HCT116 (cell line): Measurements from ENCODE around the gene SPTLC1. TPM values are rescaled to one million over a fixed set of nuclear protein-coding genes. Genes with fewer than 3 reads are reported as not detected.
A peak's percentile ranks its signal among the peaks of the same experiment; 100 is the strongest.

Experiments
- ATAC-seq: fragments of 200-7000 bp; cut with Tn5 transposase; 2 replicates; pipeline ENCODE4 v1.9.1; 2020; ENCODE audit warnings: mild to moderate bottlenecking, moderate library complexity
- BruUV-seq: library from RNA; stranded (reverse); fragments of 400-500 nt; replicated peaks from 2 replicates; lab custom pipeline; 2021; lab: Mats Ljungman, UMichigan
- CTCF ChIA-PET: fragments of 300-600 bp; sonication (Branson Sonifier 250); formaldehyde crosslinking; loops from one replicate; lab custom pipeline; 2021; ENCODE audit warnings: antibody characterized with exemption; lab: Charles Lee
- POLR2A ChIA-PET: fragments of 300-600, 350-600 bp; sonication (Branson Sonifier 250); formaldehyde crosslinking; loops from one replicate; lab custom pipeline; 2021; ENCODE audit warnings: antibody characterized with exemption; lab: Charles Lee
- RAD21 ChIA-PET, 2 experiments: fragments of 300-600 bp; sonication (Branson Sonifier 250); formaldehyde crosslinking; loops; one replicate each; lab custom pipeline; 2023; ENCODE audit warnings: low total read pairs in 2 of 2; ENCODE audit not compliant: uncharacterized antibody in 2 of 2, unreplicated experiment in 2 of 2, low non-redundant PET in 1 of 2; lab: Charles Lee
- DNase-seq: peaks from one replicate; pipeline ENCODE4 v3.0.0-alpha.2; 2010; ENCODE audit warnings: low read depth, low spot score
- H2AFZ ChIP-seq: fragments of 200-600 bp; shearing (Covaris generic), sonication (generic); 2 replicates; pipeline ENCODE4 v1.6.1; 2017; ENCODE audit warnings: low read depth, mixed run types, mixed read lengths, antibody characterized with exemption, low read length; ENCODE audit not compliant: poor library complexity, severe bottlenecking
- H3K27ac ChIP-seq: 2 replicates; pipeline ENCODE4 v1.5.1; 2012; ENCODE audit warnings: low read depth, low read length
- H3K27me3 ChIP-seq: fragments of 200-600 bp; sonication (generic); 2 replicates; pipeline ENCODE4 v1.6.1; 2016; ENCODE audit warnings: mixed run types, low read length, mixed read lengths; ENCODE audit not compliant: insufficient read depth
- H3K36me3 ChIP-seq, 2 experiments: fragments of 200-500 bp in 1 of 2; fragments of 200-600 bp in 1 of 2; sonication (Bioruptor generic) in 1 of 2; sonication (generic) in 1 of 2; 2 replicates each; pipeline versions ENCODE4 v1.5.1 to v1.6.1; 2014 to 2016; ENCODE audit warnings: low read length in 2 of 2, inconsistent platforms in 1 of 2, mixed read lengths in 1 of 2, mixed run types in 1 of 2; ENCODE audit not compliant: insufficient read depth in 2 of 2, control insufficient read depth in 1 of 2
- H3K4me1 ChIP-seq, 2 experiments: fragments of 200-600 bp in 1 of 2; sonication (generic) in 1 of 2; 2 replicates each; pipeline versions ENCODE4 v1.5.1 to v1.6.1; 2012 to 2017; ENCODE audit warnings: low read length in 2 of 2, inconsistent platforms in 1 of 2, mild to moderate bottlenecking in 1 of 2, mixed read lengths in 1 of 2, mixed run types in 1 of 2, moderate library complexity in 1 of 2; ENCODE audit not compliant: insufficient read depth in 2 of 2, control insufficient read depth in 1 of 2
- H3K4me2 ChIP-seq: fragments of 200-600 bp; sonication (generic); 2 replicates; pipeline ENCODE4 v1.6.1; 2017; ENCODE audit warnings: mixed run types, low read length, mixed read lengths
- H3K4me3 ChIP-seq, 2 experiments: fragments of 200-600 bp in 1 of 2; sonication (generic) in 1 of 2; replicated peaks in 1 of 2; 2 replicates each; pipeline ENCODE4 v1.5.1; 2011 to 2016; ENCODE audit warnings: low read length in 2 of 2, control low read depth in 1 of 2, low read depth in 1 of 2, mild to moderate bottlenecking in 1 of 2, mixed read lengths in 1 of 2, mixed run types in 1 of 2
- H3K79me2 ChIP-seq: fragments of 200-600 bp; sonication (generic); 2 replicates; pipeline ENCODE4 v1.6.1; 2017; ENCODE audit warnings: mild to moderate bottlenecking, mixed run types, low read length, moderate library complexity, mixed read lengths; ENCODE audit not compliant: insufficient read depth
- H3K9ac ChIP-seq: fragments of 200-600 bp; sonication (generic); 2 replicates; pipeline ENCODE4 v1.6.1; 2016; ENCODE audit warnings: low read length, mixed read lengths
- H3K9me2 ChIP-seq: fragments of 200-600 bp; sonication (generic), shearing (Covaris generic); 2 replicates; pipeline ENCODE4 v1.6.1; 2017; ENCODE audit warnings: mixed run types, mild to moderate bottlenecking, moderate library complexity; ENCODE audit not compliant: insufficient read depth
- H3K9me3 ChIP-seq, 2 experiments: fragments of 200-500 bp in 1 of 2; fragments of 200-600 bp in 1 of 2; sonication (Bioruptor generic) in 1 of 2; sonication (generic) in 1 of 2; 2 replicates each; pipeline ENCODE4 v1.6.1; 2014 to 2017; ENCODE audit warnings: low read length in 2 of 2, mixed read lengths in 2 of 2, inconsistent platforms in 1 of 2, low read depth in 1 of 2, mild to moderate bottlenecking in 1 of 2, mixed run types in 1 of 2, moderate library complexity in 1 of 2; ENCODE audit not compliant: control insufficient read depth in 1 of 2, insufficient read depth in 1 of 2
- H4K20me1 ChIP-seq: fragments of 200-600 bp; sonication (generic), shearing (Covaris generic); 2 replicates; pipeline ENCODE4 v1.6.1; 2017; ENCODE audit warnings: mixed run types, mild to moderate bottlenecking, moderate library complexity; ENCODE audit not compliant: insufficient read depth
- ATF3 ChIP-seq: IDR thresholded peaks from 2 replicates; pipeline ENCODE4 v1.6.1; 2012
- CBX3 ChIP-seq: IDR thresholded peaks from 2 replicates; pipeline ENCODE4 v1.6.1; 2012; ENCODE audit warnings: low read depth
- CTCF ChIP-seq, 3 experiments: fragments of 200-600 bp in 1 of 3; sonication (generic) in 1 of 3; IDR thresholded peaks in 2 of 3; conservative IDR thresholded peaks in 1 of 3; 2 replicates each; pipeline ENCODE4 v1.5.1; 2012 to 2017; ENCODE audit warnings: low read depth in 2 of 3, low read length in 2 of 3, antibody characterized with exemption in 1 of 3, borderline replicate concordance in 1 of 3, control low read depth in 1 of 3, mild to moderate bottlenecking in 1 of 3, mixed read lengths in 1 of 3, mixed run types in 1 of 3, moderate library complexity in 1 of 3; ENCODE audit not compliant: insufficient read depth in 1 of 3
- ELF1 ChIP-seq: IDR thresholded peaks from 2 replicates; pipeline ENCODE4 v1.6.1; 2012; ENCODE audit warnings: low read depth, borderline replicate concordance
- EZH2 ChIP-seq: fragments of 200-600 bp; sonication (generic); IDR thresholded peaks from 2 replicates; pipeline ENCODE4 v1.6.1; 2017; ENCODE audit warnings: antibody characterized with exemption, mixed run types
- EZH2phosphoT487 ChIP-seq: fragments of 200-600 bp; IDR thresholded peaks from 2 replicates; pipeline ENCODE4 v1.6.1; 2018; ENCODE audit warnings: antibody characterized with exemption, borderline replicate concordance
- JUND ChIP-seq: IDR thresholded peaks from 2 replicates; pipeline ENCODE4 v1.6.1; 2012
- POLR2A ChIP-seq: IDR thresholded peaks from 2 replicates; pipeline ENCODE4 v1.7.0; 2011; ENCODE audit warnings: borderline replicate concordance; ENCODE audit not compliant: insufficient read depth, insufficient read length; ENCODE audit errors: extremely low read depth
- POLR2AphosphoS5 ChIP-seq: IDR thresholded peaks from 2 replicates; pipeline ENCODE4 v1.6.1; 2011; ENCODE audit warnings: mild to moderate bottlenecking, low read depth, low read length, moderate library complexity
- RAD21 ChIP-seq: IDR thresholded peaks from 2 replicates; pipeline ENCODE4 v1.6.1; 2012; ENCODE audit warnings: low read depth, mild to moderate bottlenecking
- REST ChIP-seq: IDR thresholded peaks from 2 replicates; pipeline ENCODE4 v1.6.1; 2012; ENCODE audit warnings: low read depth
- SIN3A ChIP-seq: IDR thresholded peaks from 2 replicates; pipeline ENCODE4 v1.6.1; 2012; ENCODE audit warnings: low read depth
- SP1 ChIP-seq: IDR thresholded peaks from 2 replicates; pipeline ENCODE4 v1.6.1; 2012; ENCODE audit warnings: low read depth
- SRF ChIP-seq: IDR thresholded peaks from 2 replicates; pipeline ENCODE4 v1.6.1; 2012; ENCODE audit warnings: low read depth
- TCF7L2 ChIP-seq: IDR thresholded peaks from 2 replicates; pipeline ENCODE4 v1.7.0; 2011; ENCODE audit warnings: borderline replicate concordance, inconsistent platforms; ENCODE audit not compliant: insufficient read depth, insufficient read length; ENCODE audit errors: extremely low read depth
- YY1 ChIP-seq: IDR thresholded peaks from 2 replicates; pipeline ENCODE4 v1.6.1; 2011; ENCODE audit warnings: low read length, low read depth, moderate library complexity, mild to moderate bottlenecking; ENCODE audit not compliant: insufficient replicate concordance; ENCODE audit errors: extremely low read depth
- ZBTB33 ChIP-seq: IDR thresholded peaks from 2 replicates; pipeline ENCODE4 v1.6.1; 2011; ENCODE audit warnings: mild to moderate bottlenecking, low read length, moderate library complexity; ENCODE audit not compliant: insufficient replicate concordance; ENCODE audit errors: extremely low read depth
- ZFX ChIP-seq: fragments of 450-650 bp; IDR thresholded peaks from 2 replicates; pipeline ENCODE4 v1.6.1; 2017
- ZNF274 ChIP-seq: fragments of 200-500 bp; sonication (Bioruptor generic); IDR thresholded peaks from 2 replicates; pipeline ENCODE4 v1.6.1; 2014; ENCODE audit warnings: mild to moderate bottlenecking, low read depth, low read length, inconsistent platforms
- intact Hi-C: fragments of 100-400 bp; cut with micrococcal nuclease; formaldehyde crosslinking; loops from 2 replicates; pipeline ENCODE4 v1.10.0; 2022
- total RNA-seq: library from RNA; stranded (reverse); gene quantifications from one replicate; pipeline ENCODE4 v1.2.1, GENCODE V29; 2021; ENCODE audit not compliant: unreplicated experiment
- TF ChIP-seq, protein P1 (sequence below): IDR thresholded peaks from 2 replicates; pipeline ENCODE4 v1.6.1; 2012

SPTLC1 gene
- total RNA-seq, 1 experiment from 2014 or later = 81.7 TPM

DNA sequence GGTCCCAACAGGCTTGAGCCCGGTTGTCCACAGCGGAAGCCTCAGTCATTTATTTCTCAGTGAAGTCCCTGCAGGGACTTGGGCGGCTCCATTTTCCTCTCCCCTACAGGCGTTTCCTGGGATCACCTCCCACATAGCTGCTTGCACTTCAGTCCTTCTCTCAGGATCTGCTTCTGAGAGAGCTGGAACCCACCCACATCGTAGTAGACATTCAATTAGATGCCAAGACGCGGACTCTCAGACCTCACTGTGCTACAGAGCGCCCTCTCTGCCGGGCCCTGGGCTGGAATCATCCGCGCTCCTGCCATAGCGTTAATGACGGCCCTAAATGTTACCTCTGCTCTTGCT is 111.2 kb downstream of the SPTLC1 start:
- Histone ChIP-seq H4K20me1 (no peaks in the 10 kb centered on the region), H3K79me2 (no peaks in the 10 kb centered on the region), H3K4me3 (no peak overlapping the region), H3K9ac (no peak overlapping the region), H2AFZ (no peak overlapping the region), H3K4me1 (no peaks in the 10 kb centered on the region), H3K4me2 (no peak overlapping the region)
- RAD21 ChIA-PET = no interaction called here
- ATAC-seq = 0 out of 2 replicates have a peak, but pooled peaks have one; percentile 32
- intact Hi-C loops = no loop called here
- CTCF ChIA-PET = no interaction called here
- POLR2A ChIA-PET = no interaction called here
- TF ChIP-seq SP1 (no peak), ELF1 (no peak), REST (no peak), CBX3 (no peak), EZH2 (no peak), CTCF (IDR thresholded peaks at IDR 0.05 in 2 of 3, conservative IDR thresholded peaks at IDR 0.05 in 1 of 3; ENCODE audit: borderline replicate concordance in 1 of 3, insufficient read depth in 1 of 3, low read depth in 2 of 3, low read length in 2 of 3) (no peak), JUND (no peak), SIN3A (no peak), POLR2A (no peak), TCF7L2 (no peak), ZBTB33 (no peak), POLR2AphosphoS5 (no peak), YY1 (no peak), RAD21 (no peak), ZNF274 (no peak), EZH2phosphoT487 (no peak), ZFX (no peak), ATF3 (no peak), SRF (no peak)
- TF ChIP-seq, protein P1, sequence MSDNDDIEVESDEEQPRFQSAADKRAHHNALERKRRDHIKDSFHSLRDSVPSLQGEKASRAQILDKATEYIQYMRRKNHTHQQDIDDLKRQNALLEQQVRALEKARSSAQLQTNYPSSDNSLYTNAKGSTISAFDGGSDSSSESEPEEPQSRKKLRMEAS = no peak
- TF ChIP-seq, all 23 proteins: peak for 0
- H3K9me3 ChIP-seq = no peaks in the 10 kb centered on the region
- no peaks in the 10 kb centered on the region for H3K9me2 ChIP-seq
- H3K27me3 ChIP-seq = no peaks in the 10 kb centered on the region
- no TSS peak for BruUV-seq
- H3K27ac ChIP-seq = no peak overlapping the region
- no peak for DNase-seq
- H3K36me3 ChIP-seq = no peaks in the 10 kb centered on the region
